DMS153 (cell line): Measurements from ENCODE around the gene WHRN.

ENCODE experiments used
- DNase-seq: peaks from one replicate; lab custom pipeline; 2025; lab: John Stamatoyannopoulos, UW

WHRN gene

DNA sequence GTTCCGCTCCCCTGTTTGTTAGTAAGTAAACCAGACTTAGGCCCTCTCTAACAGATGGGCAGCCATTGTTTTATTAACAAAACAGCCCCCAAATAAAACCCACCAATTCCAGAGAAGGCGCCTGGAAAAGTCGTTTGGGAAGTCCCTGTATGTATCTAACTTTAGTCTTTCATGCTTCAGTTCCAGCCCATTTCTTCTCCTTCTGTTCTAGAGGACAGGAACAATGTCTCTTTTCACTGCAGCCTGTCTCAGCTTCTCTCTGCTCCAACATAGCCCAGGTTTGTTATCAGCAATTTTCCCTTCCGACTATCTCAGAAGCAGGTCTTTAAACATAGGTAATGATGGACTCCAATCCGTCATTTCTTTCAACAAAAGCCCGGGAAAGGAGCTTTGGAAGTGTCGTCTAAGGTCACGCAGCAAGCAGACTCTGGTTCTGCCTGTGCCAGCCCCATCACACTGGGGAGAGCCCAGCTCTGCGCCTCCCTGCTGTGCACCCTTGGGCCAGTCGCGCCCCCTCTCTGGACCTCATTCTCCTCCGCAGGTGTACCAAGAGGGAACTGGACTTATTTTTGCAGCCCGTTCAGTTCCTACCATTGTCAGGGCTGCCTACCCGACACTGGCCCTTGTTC lies 107.9 kb downstream of the WHRN start:
- no peak for DNase-seq

DNA sequence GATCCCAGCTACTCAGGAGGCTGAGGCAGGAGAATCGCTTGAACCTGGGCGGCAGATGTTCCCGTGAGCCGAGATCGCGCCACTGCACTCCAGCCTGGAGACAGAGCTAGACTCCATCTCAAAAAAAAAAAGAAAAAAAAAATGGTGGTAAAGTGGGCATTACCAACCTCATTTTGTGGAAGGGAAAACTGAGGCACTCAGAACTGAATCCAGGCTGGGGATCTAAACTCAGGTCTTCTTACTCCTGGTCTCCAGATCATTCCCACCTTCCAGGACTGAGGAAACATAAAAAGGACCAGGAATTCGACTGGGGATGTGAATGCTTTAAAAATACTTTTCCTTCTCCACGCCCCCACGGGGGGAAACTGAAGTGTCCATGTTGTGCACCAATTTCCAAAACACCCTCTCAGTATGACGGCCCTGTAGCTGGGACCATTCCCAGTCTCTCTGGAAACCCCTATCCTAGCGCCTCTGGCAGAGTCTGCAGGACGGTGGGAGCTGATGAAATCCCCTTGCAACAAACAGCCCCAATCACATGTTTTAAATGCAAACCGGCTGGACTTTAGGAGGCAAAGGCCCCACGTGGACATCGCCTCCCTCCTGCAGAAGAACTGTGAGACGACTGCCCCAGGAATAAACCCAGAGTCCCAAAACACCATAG lies 108.6 kb downstream of the WHRN start:
- no peak for DNase-seq

DNA sequence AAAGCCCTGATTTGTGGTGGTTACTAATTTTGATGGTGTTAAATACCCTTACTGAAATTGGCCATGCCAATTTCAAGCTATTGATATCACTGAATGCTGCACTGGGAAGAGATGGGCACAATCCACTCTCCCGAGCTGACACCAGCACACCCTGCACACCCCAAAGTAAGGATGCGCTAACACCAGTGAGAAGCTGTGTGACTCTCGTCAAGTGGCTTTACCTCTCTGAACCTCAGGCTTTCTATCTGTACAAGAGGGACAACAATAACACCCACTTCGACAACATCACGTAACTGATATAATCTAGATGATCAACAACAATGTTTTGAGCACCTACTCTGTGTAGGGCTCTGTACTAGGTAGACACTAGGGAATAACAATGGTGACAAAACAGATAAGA lies 109.5 kb downstream of the WHRN start:
- DNase-seq = no peak

DNA sequence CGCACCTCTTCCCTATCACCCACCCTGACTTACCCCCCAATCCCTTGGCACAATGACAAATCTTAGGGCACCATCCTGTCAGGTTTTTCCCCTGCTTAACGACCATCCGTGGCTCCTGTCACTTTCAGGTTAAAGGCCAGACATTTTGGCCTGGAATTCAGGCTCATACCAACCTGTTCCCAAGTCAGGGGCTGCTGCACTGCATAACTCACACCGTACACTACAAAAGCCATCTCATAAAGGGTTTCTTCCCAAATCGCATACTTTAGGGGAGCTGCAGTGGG lies 110.0 kb downstream of the WHRN start:
- no peak for DNase-seq

DNA sequence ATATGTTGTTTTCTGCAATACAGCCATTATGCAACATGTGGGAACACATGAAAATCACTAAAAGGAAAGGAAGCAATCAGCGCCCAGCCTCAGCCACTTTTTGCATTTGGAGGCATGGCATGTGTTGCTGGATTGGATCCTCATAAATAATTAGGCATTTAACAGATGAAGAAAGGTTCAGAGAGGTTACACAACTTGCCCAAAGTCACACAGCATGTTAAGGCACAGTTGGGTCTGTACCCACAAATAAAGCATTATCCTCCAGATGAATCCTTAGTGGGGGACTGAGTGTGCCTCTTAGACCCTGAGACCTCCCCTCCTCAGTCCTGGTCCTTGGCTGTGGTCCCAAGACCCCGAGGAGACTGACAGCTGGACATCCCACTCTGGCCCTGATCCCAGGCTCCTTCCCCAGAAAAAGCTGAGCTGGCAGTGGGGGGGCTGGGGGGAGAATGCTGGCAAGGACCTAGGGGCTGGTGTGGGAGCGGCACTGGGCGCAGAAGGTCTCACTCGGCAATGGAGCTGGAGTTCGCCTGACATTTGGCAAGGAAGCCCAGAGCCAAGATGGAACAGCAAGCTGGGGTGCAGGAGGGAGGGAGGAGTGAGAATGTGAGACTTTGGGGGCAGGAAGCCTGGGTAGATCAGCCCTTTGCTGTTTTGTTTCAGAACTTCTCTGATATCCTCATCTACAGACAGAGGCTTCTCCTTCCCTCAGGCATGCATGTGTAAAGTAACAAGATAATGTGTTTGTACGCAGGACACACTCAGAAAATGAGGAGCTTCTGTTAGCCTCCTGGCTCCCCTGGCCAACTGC lies 110.5 kb downstream of the WHRN start:
- no peak for DNase-seq

DNA sequence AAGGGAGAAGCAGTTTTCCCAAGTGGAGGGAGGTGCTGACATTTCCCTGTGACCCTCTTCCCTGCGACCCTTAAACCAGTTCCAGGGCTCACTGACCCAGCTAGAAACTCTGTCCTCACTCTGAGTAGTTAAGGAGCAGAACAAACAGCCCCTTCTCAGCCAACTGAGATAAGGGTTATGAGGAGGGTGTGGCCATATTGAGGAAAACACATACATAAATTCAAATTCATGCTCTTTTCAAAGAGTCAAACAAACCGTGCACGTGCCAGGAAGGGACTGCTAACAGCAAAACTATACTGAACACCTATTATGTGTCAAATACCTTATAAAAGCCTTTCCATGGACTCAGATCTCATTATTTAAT lies 112.5 kb downstream of the WHRN start:
- no peak for DNase-seq

DNA sequence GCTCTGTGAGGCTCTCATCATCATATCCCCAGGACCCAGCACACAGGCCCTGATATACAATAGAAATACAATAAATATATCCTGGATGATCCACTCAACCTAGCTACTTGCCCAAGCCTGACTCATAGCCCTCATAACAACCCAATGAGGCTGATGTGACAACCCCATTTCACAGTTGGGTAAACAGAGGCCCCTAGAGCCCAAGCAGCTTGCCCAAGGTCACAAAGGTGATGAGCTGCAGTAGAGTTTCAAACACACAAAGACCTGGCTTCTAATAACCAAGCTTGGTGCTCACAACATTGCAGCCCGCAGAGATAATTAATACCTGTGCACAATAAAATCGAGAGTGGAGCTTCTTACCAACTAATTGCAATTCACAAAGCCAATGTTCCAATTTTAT lies 114.3 kb downstream of the WHRN start:
- no peak for DNase-seq

DNA sequence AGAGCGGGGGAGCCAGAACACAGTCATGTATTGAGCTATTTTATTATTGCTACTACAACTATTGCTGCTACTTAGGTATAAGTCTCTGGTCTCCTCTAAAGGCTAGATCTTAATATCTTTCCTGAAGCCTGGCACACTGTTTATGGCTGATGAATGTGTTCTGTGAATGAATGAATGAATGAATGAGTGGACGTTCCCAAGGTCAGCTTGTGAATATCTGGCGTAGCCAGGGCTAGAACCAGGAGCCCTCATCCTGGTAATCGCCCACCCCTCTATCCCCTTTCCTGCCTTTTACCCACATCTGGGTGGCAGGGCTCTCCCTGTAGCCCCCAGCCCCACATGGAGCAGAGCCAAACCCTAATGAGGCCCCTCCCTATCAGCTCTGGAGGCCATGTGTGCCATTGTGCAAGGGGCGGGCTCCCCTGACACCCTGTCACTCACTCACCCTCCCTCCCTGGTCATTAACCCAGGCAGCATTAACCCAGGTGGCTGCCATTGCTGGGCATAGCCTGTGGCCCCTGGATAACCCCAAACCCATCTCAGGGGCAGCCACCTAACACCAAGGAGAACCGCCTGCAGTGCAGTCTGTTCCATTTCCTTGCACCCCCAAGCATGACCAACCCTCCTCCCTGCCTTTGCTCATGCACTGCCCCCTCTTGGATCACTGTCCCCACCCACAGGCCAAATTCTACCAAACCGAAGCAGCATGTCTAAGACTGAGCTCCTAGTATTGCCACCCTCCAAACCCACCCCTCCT lies 115.5 kb downstream of the WHRN start:
- no peak for DNase-seq

DNA sequence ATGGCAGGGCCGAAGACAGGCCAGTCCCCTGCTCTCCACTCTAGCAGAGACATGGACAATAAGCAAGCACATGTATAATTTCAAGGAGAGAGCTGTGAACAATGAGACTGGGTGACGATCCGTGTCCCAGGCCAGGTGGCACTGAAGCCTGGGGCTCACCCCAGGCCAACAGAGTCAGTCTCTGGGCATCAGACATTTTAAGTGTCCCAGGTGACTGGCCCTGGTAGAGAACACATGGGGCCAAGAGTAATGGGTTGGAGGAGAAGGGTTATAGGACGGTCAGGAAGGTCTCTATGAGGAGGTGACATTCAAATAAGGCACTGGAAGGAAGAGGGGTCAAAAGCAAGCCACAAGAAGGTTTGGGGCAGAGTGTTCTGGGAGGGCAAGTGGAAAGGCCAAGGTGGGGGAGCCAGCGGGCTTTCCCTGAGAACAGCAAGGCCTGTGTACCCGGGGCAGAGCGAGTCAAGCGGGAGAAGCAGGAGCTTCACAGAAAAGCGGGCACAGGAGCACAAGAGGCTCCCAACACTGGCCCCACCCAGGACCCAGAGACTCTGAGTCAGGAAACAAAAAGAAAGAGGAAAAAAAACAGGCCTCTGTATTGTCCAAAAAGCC lies 116.4 kb downstream of the WHRN start:
- no peak for DNase-seq

DNA sequence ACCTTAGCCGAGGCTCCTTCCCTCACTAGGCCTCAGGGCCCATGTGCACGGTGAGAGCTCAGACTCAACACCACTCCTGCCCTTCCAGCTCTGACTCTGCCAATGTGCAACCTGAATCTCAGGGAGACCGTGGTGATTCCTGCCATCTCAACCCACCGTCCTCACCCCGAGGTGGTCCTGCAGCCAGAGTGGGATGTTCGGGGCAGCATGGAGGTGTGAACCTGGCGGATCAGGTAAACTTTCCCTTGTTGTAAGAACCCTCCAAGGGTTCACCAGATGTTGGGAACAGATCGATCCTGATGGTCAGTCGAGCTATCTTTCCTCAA lies 117.0 kb downstream of the WHRN start:
- no peak for DNase-seq

DNA sequence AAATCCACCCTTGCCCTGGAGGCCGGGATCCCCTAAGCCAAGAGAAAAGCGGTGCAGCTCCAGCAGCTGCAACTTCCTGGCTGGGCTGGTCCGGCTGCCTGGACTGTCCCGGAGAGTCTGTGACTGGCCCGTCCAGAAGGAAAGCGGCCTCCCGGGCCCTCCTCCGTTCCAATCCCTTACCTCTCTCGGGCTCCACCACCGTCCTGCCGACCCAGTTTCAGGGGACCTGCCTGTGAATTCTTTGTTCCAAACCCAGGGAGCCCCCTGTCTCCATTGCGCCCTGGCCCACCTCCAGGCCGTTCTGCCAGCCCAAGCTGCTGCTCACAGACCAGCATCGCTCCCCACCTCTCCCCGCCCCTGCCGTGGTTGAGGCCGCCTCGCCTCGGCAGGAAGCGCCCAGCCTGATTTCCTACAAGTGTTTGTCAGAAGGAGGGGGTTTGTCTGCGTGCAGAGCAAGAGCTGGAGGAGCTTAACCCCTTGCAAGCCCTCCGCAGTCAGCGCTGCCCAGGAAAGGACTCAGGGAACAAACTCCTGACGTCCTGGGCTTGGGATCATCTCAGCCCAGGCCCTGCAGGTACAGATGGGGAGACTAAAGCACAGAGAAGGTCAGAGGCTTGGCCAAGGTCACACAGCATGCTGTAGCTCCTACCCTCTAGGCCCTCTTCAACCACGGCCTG lies 117.5 kb downstream of the WHRN start, which contains the start of gene AKNA:
TSS of gene AKNA (minus strand) at position 303 of the 677 bp plus-strand sequence. CDS start 6,649 bp downstream, outside the sequence.
- DNase-seq = no peak

DNA sequence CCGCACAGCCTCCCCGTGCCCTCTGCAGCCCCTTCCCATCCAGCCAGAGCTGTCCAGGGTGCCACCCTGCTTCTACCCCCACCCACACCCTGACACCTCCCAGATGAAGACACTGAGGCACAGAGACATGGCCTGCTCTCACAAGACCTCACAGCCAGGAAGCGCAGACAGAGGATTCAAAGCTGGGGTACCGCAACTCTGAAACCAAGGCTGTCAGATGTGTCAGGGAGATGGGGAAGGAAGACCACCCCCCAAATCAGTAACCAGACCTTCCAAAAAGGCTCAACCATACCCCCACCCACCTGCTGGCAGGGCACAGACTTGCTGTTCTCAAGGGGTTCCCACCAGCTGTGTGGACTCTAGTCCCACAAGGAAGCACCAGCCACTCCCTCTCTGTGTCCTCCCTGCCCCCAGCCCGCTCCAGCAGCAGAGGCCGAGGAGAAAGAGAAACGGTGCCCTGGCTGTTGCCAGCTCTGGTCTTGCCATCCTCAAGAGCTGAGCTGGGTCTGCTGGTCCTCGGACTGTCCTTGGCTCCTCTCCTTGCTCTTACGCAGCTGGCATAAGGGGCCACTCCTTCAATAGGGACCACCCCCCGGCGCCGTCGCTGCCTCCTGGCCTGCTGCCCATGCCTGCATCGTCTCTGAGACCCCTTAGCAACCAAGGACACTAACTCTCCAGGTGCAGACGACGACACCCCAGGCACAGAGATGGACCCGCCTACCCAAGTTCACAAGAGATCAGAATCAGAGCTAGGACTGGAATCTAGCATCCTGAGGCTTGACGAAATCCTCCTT lies 118.2 kb downstream of the WHRN start:
- DNase-seq = no peak

DNA sequence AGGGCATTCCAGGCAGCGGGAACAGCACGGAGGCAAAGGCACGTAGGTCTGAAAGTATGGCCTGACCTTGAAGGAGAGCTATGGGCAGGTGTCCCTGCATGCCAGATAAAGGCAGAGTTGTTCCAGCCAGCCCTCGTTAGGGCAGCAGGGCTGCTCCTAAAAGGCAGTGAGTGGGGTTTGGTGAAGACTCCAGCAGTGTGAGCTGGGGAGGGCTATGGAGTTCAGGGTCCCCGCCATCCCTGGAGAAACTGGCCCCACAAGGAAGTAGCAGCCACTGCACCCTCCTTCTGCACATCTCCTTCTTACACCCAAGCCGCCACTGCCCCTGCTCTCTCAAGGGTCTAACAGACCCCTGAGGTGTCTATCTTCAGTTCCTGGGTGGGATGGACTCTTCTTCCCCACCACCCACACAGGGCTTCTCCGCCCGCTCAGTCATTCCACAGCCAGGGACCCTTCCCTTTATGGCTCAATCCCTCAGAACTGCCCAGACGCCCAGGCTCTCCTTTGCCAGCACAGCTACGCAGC lies 118.8 kb downstream of the WHRN start:
- DNase-seq = no peak

DNA sequence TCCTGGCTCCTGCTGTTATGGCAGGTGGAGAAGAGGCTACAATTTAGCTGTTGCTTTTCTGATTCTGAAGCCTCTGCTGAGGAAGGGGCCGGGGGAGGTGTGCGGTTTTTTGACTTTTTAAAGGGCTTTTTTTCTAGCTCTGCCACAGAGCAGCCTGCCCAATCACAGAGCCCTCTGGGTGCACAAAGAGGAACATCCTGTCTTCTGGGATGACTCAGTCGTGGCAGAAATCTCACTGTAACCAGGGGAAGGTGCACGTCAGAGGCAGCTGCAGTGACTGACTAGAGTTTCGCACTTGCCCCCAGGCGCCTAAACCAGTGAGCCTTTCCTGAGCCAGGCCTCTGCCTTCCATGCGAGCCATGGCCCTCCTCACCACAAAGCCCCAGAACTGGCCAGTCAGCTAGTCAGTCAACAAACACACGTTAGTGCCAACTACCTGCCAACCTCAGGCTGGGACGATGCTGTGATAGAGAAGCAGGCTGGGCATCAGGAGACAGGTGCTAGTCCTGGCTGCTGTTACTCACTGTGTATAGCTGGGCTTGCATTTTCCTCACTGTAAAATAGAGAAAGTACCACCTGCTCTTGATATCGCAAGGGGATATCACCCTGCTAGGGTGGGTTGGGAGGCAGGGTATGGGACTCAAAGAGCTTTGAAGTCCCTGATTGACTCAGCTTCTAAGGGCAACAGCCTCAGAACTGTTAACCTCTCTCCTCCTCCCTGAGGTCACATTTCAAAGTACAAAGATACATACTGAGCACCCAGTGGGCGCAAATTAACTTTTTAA lies 119.7 kb downstream of the WHRN start:
- no peak for DNase-seq

DNA sequence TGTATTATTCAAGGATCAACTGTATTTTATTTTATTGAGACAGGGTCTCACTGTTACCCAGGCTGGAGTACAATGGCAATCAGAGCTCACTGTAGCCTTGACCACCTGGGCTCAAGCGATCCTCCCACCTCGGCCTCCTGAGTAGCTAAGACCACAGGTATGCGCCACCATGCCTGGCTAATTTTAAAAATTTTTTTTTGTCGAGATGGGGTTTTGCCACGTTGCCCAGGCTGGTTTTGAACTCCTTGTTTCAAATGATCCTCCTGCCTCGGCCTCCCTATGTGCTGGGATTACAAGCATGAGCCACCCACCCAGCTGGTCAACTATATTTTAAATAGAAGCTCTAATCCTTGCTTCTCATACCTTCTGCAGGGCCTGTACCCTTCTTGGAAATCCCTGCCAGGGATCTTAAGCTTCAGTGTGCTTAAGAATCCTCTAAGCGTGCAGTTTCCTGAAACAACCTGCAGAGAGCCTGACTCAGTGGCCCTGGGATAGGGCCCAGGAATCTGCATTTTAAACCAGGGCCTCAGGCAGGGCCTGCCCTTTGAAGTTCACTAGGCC lies 120.4 kb downstream of the WHRN start:
- DNase-seq = no peak

DNA sequence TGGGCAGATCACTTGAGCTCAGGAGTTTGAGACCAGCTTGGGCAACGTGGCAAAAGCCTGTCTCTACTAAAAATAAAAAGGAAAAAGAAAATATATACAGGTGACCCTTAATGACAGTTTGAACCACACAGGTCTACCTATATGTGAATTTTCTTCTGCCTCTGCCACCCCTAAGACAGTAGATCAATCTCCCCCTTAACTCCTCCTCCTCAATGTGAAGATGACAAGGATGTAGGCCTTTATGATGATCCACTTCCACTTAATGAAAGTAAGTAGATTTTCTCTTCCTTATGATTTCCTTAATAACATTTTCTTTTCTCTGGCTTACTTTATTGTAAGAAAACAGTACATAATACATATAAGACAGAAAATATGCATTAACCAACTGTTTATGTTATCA lies 120.9 kb downstream of the WHRN start:
- no peak for DNase-seq

DNA sequence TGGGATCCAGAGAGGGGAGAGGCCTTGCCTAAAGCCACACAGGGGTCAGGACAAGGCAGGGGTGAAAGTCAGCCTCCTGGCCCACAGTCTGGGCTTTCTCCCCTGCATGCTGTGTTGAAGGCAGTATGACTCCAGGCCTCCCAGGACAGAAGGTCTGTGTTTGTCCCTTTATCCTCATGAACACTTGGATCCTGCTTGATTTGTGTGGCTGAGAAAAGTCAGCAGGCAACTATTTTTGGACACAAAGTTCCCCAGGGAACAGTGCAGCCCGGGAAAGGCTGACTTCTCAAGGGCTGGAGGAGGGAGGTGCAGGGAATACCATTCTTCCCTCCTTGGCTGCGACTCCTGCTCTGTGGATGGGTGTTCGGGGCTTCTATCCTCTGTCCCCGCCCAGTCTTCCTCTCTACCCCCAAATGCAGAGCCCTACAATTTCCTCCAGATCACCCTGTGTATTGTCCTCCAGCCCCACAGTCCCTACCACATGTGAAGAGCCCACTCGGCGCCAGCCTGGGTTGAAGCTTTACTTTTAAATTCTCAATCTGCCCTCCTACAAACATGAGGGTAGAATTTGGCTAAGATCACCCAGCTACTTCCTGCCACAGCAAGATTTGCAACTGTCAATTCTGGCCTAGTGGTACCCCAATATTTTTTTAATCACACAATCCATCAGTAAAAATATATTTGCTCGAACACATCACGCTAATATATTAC lies 121.6 kb downstream of the WHRN start:
- DNase-seq = no peak

DNA sequence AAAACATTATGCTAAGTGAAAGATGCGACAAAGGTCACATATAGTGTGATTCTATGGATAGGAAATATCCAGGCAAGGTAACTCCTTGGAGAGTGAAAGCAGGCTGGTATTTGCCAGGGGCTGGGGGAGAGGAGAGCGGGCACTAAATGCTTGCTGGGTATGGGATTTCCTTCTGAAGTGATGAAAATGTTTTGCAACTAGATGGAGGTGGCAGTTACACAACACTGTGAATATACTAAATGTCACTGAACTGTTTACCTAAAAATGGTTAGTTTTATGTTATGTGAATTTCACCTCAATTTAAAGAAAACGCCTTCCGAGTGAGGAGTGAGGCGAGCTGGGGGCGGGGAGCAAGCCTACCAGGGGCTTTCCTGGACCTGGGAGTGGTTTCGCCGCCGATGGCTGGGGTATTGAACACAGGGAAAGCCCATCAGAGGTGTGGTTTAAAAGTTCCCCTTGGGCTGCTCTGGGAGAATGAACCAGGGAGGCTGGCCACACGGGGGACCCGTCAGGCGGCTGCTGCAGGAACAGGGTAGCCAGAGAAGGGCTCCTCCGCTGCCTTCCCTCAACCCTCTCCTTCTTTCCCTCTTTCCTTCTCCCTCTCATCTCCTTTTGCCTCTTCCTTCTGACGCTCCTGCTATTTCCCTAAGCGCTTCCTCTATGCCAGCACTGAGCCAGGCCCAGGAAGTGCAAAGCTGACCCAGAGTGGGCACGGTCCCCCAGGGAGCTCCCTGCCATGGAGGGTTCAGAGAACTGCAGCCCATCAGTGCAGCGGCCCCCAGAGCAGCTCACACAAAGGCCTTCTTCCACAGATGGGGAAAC lies 122.4 kb downstream of the WHRN start:
- DNase-seq = no peak
